HFF-Myc (cell line): ENCODE data around the gene CAMSAP2.

Source experiments
- DNase-seq: peaks from one replicate; pipeline ENCODE4 v3.0.0-alpha.2; 2011; ENCODE audit warnings: low read depth; ENCODE audit errors: extremely low read depth
- H3K4me3 ChIP-seq: replicated peaks from 2 replicates; pipeline ENCODE4 v1.5.1; 2011; ENCODE audit warnings: low read depth, mild to moderate bottlenecking, control low read depth, low read length
- CTCF ChIP-seq: IDR thresholded peaks from 2 replicates; pipeline ENCODE4 v1.5.1; 2012; ENCODE audit warnings: mild to moderate bottlenecking, low read depth, low read length, control low read depth; ENCODE audit errors: missing control alignments

CAMSAP2 gene

GRCh38 chr1:200892958-200893357 is 154.3 kb downstream of the CAMSAP2 start:
- no peak overlapping the region for H3K4me3 ChIP-seq
- TF ChIP-seq CTCF: no peak
- DNase-seq: no peak

- H3K4me3 ChIP-seq: no peak overlapping the region
- no peak for TF ChIP-seq CTCF
- DNase-seq: no peak
Observed at GRCh38 chr1:200893411-200893901, 154.8 kb downstream of the CAMSAP2 start.

- H3K4me3 ChIP-seq: no peak within 1 kb of the TSS
- TF ChIP-seq CTCF: no peak
- DNase-seq: no peak
Observed at GRCh38 chr1:200894712-200895442, 156.2 kb downstream of the CAMSAP2 start, which contains the start of gene INAVA. Gene INAVA (plus strand): TSS chr1:200894900. CDS start chr1:200898401, 3,501 bp downstream.

GRCh38 chr1:200895443-200895789 is 156.7 kb downstream of the CAMSAP2 start:
- no peak overlapping the region for H3K4me3 ChIP-seq
- TF ChIP-seq CTCF: no peak
- no peak for DNase-seq

- no peak for TF ChIP-seq CTCF
- no peak for DNase-seq
- H3K4me3 ChIP-seq: no peak overlapping the region
Observed at GRCh38 chr1:200895801-200896530, 157.3 kb downstream of the CAMSAP2 start.

- H3K4me3 ChIP-seq: no peak overlapping the region
- DNase-seq: no peak
- no peak for TF ChIP-seq CTCF
Observed at GRCh38 chr1:200896531-200897196, 158.0 kb downstream of the CAMSAP2 start.
